Measurements from ENCODE around the gene IQCK. TPM values are rescaled to one million over a fixed set of nuclear protein-coding genes. Genes with fewer than 3 reads are reported as not detected.

Gene IQCK
- total and polyA plus RNA-seq, 11 donors, result 5.6 to 17.4 (median 9.0) TPM

DNA sequence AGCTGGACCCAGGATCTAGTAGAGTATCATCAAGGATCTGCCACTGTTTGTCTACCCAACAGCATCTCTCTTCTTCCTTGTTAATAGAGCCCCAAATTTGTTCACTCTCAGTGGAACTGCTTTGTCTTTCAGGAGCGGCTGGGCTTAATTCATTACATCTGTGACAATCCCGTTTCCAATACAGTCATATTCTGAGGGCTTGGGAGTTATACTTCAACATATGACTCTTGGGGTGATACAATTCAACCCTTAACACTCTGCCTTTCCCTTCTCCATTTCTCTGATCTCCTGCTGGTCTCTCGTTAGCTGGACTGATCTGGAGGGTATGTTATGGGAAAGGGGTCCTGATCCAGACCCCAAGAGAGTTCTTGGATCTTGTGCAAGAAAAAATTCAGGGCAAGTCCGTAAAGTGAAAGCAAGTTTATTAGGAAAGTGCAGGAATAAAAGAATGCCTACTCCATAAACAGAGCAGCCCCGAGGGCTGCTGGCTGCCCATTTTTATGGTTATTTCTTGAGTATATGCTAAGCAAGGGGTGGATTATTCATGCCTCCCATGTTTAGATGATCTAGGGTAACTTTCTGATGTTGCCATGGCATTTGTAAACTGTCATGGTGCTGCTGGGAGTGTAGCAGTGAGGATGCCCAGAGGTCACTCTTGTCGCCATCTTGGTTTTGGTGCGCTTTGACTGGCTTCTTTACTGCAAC lies 42.4 kb downstream of the IQCK start:
- peaks cover 0 to 3% (median 0%) of the 10 kb centered on the region in 9 donors for H3K36me3 ChIP-seq
- no peaks in the 10 kb centered on the region for H3K27me3 ChIP-seq
- H3K4me1 ChIP-seq, result peaks cover 0 to 29% (median 13%) of the 10 kb centered on the region in 12 donors
- DNase-seq (no peak), ATAC-seq (no peak)
- intact Hi-C loops (cut with DNase I), result loop anchor here in 1 of 10 donors (5.0 kb wide), 1 partner anchor 52 kb away; no protein-coding TSS in a partner anchor
- WGBS, 4 donors, result 90 to 94% (median 94%) methylated on average over 7 of the region's 7 CpGs
- TF ChIP-seq POLR2A (IDR thresholded peaks at IDR 0.05) (no peak), CTCF (IDR thresholded peaks at IDR 0.05) (no peak)
- H3K27ac ChIP-seq, result peak overlapping the region in 6 of 12 donors; percentile 6 to 54 (median 46)
- no peaks in the 10 kb centered on the region for H3K9me3 ChIP-seq
- no peak overlapping the region for H3K4me3 ChIP-seq

DNA sequence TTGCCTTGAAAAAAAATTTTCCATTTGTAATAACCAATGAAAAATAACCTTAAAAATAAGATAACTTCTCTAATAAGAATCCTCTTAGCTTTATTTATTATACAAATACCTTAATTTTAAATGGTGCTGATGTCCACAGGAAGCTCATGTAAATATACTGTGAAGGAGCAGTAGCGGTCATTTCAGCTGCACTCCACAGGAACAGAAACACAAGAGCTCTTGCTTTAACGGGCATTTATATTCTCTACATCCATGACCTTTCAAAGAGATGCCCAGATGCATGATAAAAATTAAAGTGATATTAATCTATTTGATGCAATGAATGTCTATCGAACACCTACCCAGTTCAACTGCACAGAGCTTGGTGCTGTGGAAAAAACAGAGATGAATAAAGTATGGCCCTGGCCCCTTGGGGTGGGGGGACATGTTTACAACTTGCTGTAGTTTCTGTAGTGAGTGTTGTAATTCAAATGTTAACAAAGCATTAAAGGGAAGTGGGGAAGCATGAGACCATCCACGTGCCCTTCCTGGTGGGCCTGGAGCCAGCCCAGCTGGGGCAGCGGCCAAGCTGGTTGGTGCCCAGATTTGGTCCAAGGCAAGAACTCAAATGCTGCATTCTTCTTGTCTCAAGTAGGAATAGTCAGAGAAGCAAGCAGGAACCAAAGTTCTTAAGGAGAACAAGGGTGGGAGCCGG lies 47.9 kb downstream of the IQCK start:
- Histone ChIP-seq H3K4me3 (peak overlapping the region in 2 of 12 donors; percentile 11 to 22), H3K9me3 (peaks cover 0 to 18% (median 2%) of the 10 kb centered on the region in 12 donors), H3K27me3 (no peaks in the 10 kb centered on the region), H3K27ac (peak overlapping the region in 6 of 12 donors; percentile 3 to 66 (median 30)), H3K36me3 (peaks cover 0 to 3% (median 0%) of the 10 kb centered on the region in 9 donors), H3K4me1 (peaks cover 0 to 32% (median 9%) of the 10 kb centered on the region in 12 donors)
- intact Hi-C loops (cut with DNase I), result loop anchor here in 1 of 10 donors (5.0 kb wide), 1 partner anchor 96 kb away; no protein-coding TSS in a partner anchor
- ATAC-seq (peak in 3 of 4 donors; percentile 59 to 88 (median 77)), DNase-seq (peak; percentile 47 to 83 (median 61))
- WGBS, 4 donors, result 40 to 61% (median 55%) methylated on average over 6 of the region's 6 CpGs
- TF ChIP-seq CTCF (IDR thresholded peaks at IDR 0.05) (no peak), POLR2A (IDR thresholded peaks at IDR 0.05) (no peak)

GRCh38 chr16:19766554-19766884 lies 48.4 kb downstream of the IQCK start:
- Histone ChIP-seq H3K27me3 (no peaks in the 10 kb centered on the region), H3K4me3 (no peak overlapping the region), H3K36me3 (peaks cover 0 to 3% (median 0%) of the 10 kb centered on the region in 9 donors), H3K9me3 (peaks cover 0 to 18% (median 2%) of the 10 kb centered on the region in 12 donors), H3K4me1 (peaks cover 0 to 32% (median 9%) of the 10 kb centered on the region in 12 donors), H3K27ac (peak overlapping the region in 6 of 12 donors; percentile 3 to 66 (median 30))
- 86 to 93% (median 89%) methylated on average over 3 of the region's 3 CpGs for WGBS, 4 donors
- ATAC-seq, result peak in 1 of 4 donors; percentile 8
- DNase-seq, result no peak
- intact Hi-C loops (cut with DNase I), result loop anchor here in 1 of 10 donors (5.0 kb wide), 1 partner anchor 96 kb away; no protein-coding TSS in a partner anchor
- TF ChIP-seq CTCF (IDR thresholded peaks at IDR 0.05), result no peak
- no peak for TF ChIP-seq POLR2A (IDR thresholded peaks at IDR 0.05)

- Histone ChIP-seq H3K4me3 (no peak overlapping the region), H3K36me3 (peaks cover 0 to 3% (median 0%) of the 10 kb centered on the region in 9 donors), H3K4me1 (peaks cover 0 to 28% (median 9%) of the 10 kb centered on the region in 12 donors), H3K9me3 (peaks cover 0 to 18% (median 2%) of the 10 kb centered on the region in 12 donors), H3K27ac (peak overlapping the region in 1 of 12 donors; percentile 66), H3K27me3 (no peaks in the 10 kb centered on the region)
- ATAC-seq (no peak), DNase-seq (no peak)
- no peak for TF ChIP-seq POLR2A (IDR thresholded peaks at IDR 0.05)
- TF ChIP-seq CTCF (IDR thresholded peaks at IDR 0.05), result no peak
- intact Hi-C loops (cut with DNase I), result loop anchor here in 1 of 10 donors (5.0 kb wide), 1 partner anchor 95 kb away; no protein-coding TSS in a partner anchor
- WGBS, 4 donors, result 95% methylated on average over 6 to 9 of the region's 9 CpGs
Measured at GRCh38 chr16:19766988-19767387, 48.9 kb downstream of the IQCK start.

Data from heart left ventricle (tissue), 16 donors.